ENCODE data around the gene CCBE1. TPM values are rescaled to one million over a fixed set of nuclear protein-coding genes. Genes with fewer than 3 reads are reported as not detected.

CCBE1 gene
- total RNA-seq, 1 donor from 2014 or later: 0.75 TPM

GRCh38 chr18:59619816-59620215, 77.4 kb downstream of the CCBE1 start:
- DNase-seq (ENCODE audit: low spot score): no peak

- DNase-seq (ENCODE audit: low spot score): no peak
Observed at GRCh38 chr18:59617468-59617932, 79.7 kb downstream of the CCBE1 start.

- DNase-seq (ENCODE audit: low spot score): no peak
Observed at GRCh38 chr18:59616501-59616900, 80.7 kb downstream of the CCBE1 start.

- DNase-seq (ENCODE audit: low spot score): no peak
Observed at GRCh38 chr18:59613903-59614302, 83.3 kb downstream of the CCBE1 start.

GRCh38 chr18:59612381-59612780, 84.8 kb downstream of the CCBE1 start:
- DNase-seq (ENCODE audit: low spot score): no peak

GRCh38 chr18:59610546-59611140, 86.6 kb downstream of the CCBE1 start:
- no peak for DNase-seq (ENCODE audit: low spot score)

GRCh38 chr18:59609654-59610053, 87.6 kb downstream of the CCBE1 start:
- no peak for DNase-seq (ENCODE audit: low spot score)

- DNase-seq (ENCODE audit: low spot score): no peak
Observed at GRCh38 chr18:59607471-59607870, 89.8 kb downstream of the CCBE1 start.

- DNase-seq (ENCODE audit: low spot score): no peak
Observed at GRCh38 chr18:59607078-59607379, 90.2 kb downstream of the CCBE1 start.

- DNase-seq (ENCODE audit: low spot score): peak; percentile 31
Observed at GRCh38 chr18:59606193-59607077, 90.8 kb downstream of the CCBE1 start.

- no peak for DNase-seq (ENCODE audit: low spot score)
Observed at GRCh38 chr18:59605633-59606192, 91.5 kb downstream of the CCBE1 start.

GRCh38 chr18:59604877-59605276, 92.3 kb downstream of the CCBE1 start:
- DNase-seq (ENCODE audit: low spot score): no peak

GRCh38 chr18:59597049-59597448, 100.2 kb downstream of the CCBE1 start:
- DNase-seq (ENCODE audit: low spot score): no peak

GRCh38 chr18:59593291-59593717, 103.9 kb downstream of the CCBE1 start:
- DNase-seq (ENCODE audit: low spot score): no peak

- DNase-seq (ENCODE audit: low spot score): no peak
Observed at GRCh38 chr18:59592624-59593023, 104.6 kb downstream of the CCBE1 start.

GRCh38 chr18:59582395-59582794, 114.8 kb downstream of the CCBE1 start:
- DNase-seq (ENCODE audit: low spot score): no peak

GRCh38 chr18:59579509-59579908, 117.7 kb downstream of the CCBE1 start:
- no peak for DNase-seq (ENCODE audit: low spot score)

- no peak for DNase-seq (ENCODE audit: low spot score)
Observed at GRCh38 chr18:59577386-59577655, 119.9 kb downstream of the CCBE1 start.

- no peak for DNase-seq (ENCODE audit: low spot score)
Observed at GRCh38 chr18:59576541-59577385, 120.5 kb downstream of the CCBE1 start.

GRCh38 chr18:59575995-59576394, 121.2 kb downstream of the CCBE1 start:
- DNase-seq (ENCODE audit: low spot score): no peak

- no peak for DNase-seq (ENCODE audit: low spot score)
Observed at GRCh38 chr18:59573962-59574361, 123.3 kb downstream of the CCBE1 start.

- no peak for DNase-seq (ENCODE audit: low spot score)
Observed at GRCh38 chr18:59571902-59572301, 125.3 kb downstream of the CCBE1 start.
